Measurements from ENCODE around the gene APOL4.

Gene APOL4

GRCh38 chr22:36183446-36183845 is 18.2 kb downstream of the APOL4 start:
- DNase-seq (no peak), ATAC-seq (no peak)

- no peak for ATAC-seq
- DNase-seq, result no peak
Observed at GRCh38 chr22:36182857-36183256, 18.8 kb downstream of the APOL4 start.

GRCh38 chr22:36182056-36182455 is 19.6 kb downstream of the APOL4 start:
- DNase-seq, result no peak
- ATAC-seq, result no peak

- DNase-seq (no peak), ATAC-seq (no peak)
Observed at GRCh38 chr22:36180928-36181327, 20.7 kb downstream of the APOL4 start.

DNA sequence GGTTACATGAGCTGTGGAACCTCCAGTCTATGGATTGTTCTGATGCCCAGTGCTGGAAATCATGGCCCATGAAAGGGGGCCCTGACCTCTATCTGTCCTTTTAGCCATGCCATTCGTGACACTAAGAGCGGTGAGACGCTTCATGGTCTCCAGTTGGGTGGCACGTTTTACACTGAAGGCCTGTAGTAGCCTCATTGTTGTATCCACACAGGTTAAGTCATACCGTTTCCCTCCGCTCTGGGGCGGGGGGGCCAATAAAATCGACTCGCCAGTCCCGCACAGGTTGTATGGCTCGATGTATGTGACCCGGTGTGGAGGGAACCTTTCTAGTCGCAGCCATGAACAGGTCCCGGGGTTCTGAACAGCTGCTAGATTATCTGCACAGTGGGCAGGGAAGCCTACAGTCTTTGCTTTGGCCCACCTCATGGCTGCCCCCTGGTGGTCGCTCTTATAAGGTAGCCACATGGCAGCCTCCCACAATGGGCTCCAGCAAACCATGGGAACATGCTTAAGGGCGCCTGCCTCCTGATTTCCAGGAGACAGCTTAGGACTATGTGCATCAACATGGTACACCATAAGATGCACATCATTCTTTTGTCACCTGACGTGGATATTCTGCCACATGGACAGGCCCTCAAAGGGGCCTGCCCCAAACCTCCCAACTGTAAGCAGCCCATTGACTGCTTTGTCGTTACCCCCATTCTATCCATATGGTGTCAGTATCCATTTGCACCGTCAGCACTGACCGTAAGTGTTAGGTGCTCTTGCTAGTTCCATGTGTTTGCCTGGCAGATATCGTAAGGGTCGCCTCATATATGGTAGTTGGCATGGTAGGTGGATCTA is 21.4 kb downstream of the APOL4 start:
- peak; percentile 92 for DNase-seq
- peak; percentile 92 for ATAC-seq

- DNase-seq (no peak), ATAC-seq (no peak)
Observed at GRCh38 chr22:36177160-36177559, 24.4 kb downstream of the APOL4 start.

- ATAC-seq (no peak), DNase-seq (no peak)
Observed at GRCh38 chr22:36175892-36176291, 25.7 kb downstream of the APOL4 start.

DNA sequence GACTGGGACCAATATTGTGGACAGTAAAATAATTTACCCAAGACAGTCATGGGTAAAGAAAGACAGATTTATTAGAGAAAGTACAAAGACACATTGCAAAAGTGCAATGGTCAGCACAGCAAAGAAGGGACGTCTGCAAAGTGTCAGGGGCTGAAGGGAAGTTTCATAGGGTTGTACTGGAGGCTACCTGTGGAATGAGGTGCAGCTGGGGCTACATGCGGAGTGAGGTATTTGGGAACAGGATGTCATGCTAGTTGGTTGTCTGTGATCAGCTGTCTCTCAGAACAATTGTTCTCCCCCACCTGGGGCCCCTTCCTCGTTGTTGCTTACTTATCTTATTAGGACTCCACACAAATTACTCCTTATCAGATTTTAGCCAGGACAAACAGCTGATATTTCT is 29.7 kb downstream of the APOL4 start:
- ATAC-seq (no peak), DNase-seq (no peak)

GRCh38 chr22:36166518-36167220 is 34.9 kb downstream of the APOL4 start:
- no peak for ATAC-seq

DNA sequence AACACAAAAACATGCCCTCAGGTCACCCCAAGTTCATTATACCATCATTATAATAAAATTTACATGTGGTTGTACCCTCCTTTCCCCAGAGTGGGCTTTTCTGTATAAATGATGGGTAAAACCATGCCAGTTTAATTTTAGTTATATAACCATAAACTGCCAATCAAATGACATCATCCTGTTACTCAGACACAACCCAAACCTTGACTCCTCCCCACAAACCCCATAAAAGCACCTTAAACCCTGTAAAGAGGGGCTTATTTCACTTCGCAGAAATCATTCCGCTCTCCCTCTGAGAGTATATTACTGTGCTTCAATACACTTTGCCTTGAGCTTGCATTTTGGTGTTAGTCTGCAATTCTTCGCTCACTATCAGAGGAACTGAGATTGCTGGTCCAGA is 35.5 kb downstream of the APOL4 start:
- ATAC-seq (no peak), DNase-seq (no peak)

More at GRCh38 chr22:36166518-36167220, 34.9 kb downstream of the APOL4 start:
- DNase-seq, result no peak

DNA sequence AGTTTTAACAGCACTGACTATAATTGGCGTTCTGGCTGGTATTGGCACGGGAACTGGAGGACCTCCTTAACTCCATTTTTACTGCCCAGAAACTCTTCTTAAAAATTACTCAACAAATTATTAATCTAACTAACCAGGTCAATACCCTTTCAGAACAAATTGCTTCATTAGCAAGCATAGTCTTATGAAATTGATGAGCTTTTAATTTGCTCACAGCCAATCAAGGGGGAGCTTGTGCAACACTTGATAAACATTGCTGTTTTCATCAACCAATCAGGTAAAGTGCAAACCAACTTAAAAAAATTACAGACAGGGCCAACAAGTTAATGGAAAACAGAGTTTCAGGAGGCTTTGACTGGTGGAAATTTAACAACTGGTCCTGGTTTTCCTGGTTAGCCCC is 36.5 kb downstream of the APOL4 start:
- ATAC-seq (no peak), DNase-seq (no peak)

DNA sequence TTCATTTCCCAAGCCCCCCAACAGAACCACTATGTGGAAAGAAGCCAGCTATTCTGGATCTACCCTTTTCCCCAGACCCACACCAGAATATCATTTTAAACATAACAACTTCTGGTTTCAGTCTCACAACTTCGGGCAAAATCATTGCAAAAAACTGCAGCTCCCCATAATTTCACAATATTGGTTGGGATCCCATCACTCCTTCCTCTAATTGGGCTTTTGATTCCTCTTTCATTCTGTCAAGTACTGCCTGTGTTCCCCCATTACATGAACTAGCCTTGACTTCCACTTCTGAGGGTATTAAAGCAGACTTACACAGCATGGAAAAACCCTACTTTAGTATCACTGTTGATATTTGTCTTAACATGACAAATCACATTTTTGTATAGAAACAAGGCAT is 37.0 kb downstream of the APOL4 start:
- no peak for ATAC-seq

DNA sequence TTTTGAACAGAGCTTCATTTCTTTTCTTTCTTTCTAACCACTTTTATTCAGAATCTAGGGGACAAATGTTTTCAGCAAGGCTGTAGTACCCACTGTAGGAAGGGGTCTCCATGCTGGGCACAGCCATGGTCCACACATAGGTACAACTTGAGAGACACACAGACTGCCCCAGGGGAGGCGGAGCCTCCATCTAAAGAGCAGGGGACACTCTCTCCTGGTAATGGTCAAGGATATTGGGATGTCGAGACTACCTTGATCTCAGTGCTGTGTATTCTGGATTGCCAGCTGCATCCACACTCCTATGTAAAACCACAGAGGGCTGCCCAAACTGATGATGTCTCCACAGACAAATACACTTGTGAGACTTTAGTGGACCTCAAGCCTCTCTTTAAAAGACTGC is 38.1 kb downstream of the APOL4 start:
- DNase-seq, result no peak
- ATAC-seq, result no peak

More for the DNA sequence above, 37.0 kb downstream of the APOL4 start:
- no peak for DNase-seq

GRCh38 chr22:36162127-36163034 is 39.2 kb downstream of the APOL4 start:
- ATAC-seq (peak; percentile 66), DNase-seq (peak; percentile 36)

GRCh38 chr22:36161793-36162126 is 39.8 kb downstream of the APOL4 start:
- DNase-seq, result peak; percentile 22

DNA sequence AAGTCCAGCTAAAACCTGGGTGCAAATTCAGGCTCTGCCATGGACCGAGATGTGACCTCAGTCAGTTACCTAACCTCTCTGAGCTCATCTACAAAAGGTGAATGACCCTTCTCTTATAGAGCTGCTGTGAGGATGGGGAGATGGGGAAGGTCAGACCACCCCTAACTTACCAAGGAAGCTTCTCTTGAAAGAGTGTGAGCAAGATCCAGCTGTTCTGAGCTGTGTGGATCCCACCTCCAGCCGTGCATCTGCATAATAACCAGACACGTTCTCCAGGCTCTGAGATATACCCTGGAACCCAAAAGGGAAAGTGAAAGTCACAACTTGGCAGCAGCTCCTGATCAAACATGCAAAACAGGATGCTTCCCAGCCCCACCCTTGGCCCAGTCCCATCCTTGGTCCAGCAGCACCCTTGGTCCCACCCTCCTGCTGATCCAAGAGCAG is 41.1 kb downstream of the APOL4 start, which contains the start of gene APOL3:
APOL3 (minus strand) TSS at position 257 of the 444 bp plus-strand sequence. CDS start 11,700 bp downstream, outside the sequence.
- peak; percentile 45 for DNase-seq
- ATAC-seq, result peak; percentile 50

More at GRCh38 chr22:36161793-36162126, 39.8 kb downstream of the APOL4 start:
- peak; percentile 3 for ATAC-seq

DNA sequence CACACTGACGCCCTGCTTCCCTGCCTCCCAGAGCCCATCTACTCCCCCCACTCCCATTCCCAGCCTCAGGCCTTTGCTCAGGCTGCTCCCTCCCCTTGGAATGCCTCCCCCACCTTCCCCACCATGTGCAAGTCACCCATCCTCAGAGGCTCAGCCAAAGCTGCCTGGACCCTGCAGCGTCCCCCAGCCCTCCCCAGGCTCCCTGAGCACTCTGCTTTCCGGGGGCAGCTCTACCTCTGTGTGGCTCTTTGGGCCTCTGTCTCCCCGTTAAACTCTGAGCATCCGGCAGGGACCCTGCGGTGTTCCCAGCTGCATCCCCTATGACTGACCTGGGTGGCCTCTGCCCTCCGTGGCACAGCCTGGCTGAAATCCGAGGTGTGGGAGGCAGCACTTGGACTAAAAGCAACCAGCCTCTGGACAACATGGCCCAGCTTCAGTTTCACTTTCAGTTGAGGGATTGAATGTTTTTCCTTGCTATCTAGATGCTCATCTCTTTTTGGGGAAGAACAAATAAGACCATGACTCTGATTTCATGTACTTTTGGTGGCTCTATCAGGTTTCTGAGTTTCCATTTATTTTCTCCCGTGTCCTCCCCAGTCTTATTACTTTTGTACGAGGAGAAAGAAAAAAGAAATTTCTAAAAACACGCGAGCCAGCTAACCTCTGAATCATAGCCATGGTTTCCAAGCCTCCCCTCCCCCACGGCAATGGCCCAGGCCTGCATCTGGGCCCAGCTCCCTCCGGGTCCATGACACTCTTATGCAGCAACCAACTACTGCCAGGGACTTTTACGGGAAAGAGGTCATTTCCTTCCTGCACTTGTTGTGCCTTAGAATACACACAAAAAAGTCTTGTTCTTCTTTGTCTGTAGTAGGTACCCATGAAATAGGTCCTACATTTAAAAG is 44.8 kb downstream of the APOL4 start:
- DNase-seq (peak; percentile 87), ATAC-seq (peak; percentile 56)

GRCh38 chr22:36156119-36156514 is 45.5 kb downstream of the APOL4 start:
- no peak for ATAC-seq

DNA sequence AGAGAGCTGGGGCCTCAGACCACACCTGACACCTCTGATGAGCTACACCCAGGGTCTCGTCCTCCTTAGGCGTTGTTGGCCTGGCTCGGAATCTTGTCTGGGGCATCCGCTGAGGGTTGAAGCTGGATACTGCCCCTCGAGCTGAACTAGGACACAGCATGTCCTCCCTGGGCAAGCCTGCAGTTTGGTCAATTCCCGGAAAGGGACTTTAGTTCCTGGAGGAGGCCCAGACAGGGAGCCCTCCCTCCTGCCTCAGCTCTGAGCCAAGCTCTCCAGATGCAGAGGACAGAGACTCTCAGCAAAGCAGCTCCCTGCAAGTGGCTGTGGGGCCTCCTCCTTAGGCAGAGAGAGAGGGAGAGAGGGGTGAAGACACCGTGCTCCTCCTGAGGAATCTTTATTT is 45.9 kb downstream of the APOL4 start:
- ATAC-seq, result no peak
- DNase-seq, result peak; percentile 19

More at GRCh38 chr22:36156119-36156514, 45.5 kb downstream of the APOL4 start:
- DNase-seq, result no peak

DNA sequence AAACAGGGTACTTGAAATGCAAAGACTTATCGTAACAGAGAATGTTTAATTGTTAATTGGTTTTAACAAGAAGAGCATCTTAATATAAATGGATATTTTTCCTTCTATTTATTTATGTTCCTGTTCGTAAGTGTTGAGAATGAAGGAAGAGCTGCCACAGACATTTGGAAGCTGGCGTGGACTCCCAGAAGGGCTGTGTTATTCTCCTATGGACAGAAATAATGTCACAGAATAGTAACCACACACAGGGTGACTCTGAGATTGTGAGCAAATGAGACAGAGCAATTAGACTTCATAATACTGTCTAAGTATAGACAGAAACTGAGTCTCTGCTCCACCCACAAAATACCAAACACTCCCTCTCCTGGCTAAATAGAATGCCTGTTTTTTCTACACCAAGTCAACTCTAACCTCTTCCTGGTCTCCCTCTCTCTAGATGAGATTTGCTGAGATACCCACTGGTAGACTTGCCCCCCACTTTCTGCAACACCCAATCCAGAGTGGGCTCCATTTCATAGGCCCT is 47.1 kb downstream of the APOL4 start:
- no peak for DNase-seq
- no peak for ATAC-seq
